ENCODE measurements around the gene WDR4.

DNA sequence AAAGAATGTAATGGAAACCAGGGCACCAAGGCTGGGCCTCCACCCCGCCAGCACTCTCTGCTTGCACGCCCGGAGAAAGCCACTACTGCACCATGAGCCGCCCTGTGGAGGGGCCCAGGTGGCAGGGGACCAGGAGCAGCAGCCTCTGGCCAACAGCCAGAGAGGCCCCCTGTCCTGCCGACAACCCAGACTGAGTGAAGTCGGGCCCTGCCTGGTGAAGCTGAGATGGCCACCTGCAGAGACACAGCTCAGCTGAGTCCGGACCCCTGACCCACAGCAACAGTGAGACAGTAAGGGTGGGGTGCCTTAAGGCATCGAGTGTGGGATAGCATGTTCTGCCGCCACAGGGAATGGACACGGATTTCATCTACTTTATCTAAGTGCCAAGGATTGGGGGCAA, 28.9 kb downstream of the WDR4 start:
- TF ChIP-seq, protein P1, sequence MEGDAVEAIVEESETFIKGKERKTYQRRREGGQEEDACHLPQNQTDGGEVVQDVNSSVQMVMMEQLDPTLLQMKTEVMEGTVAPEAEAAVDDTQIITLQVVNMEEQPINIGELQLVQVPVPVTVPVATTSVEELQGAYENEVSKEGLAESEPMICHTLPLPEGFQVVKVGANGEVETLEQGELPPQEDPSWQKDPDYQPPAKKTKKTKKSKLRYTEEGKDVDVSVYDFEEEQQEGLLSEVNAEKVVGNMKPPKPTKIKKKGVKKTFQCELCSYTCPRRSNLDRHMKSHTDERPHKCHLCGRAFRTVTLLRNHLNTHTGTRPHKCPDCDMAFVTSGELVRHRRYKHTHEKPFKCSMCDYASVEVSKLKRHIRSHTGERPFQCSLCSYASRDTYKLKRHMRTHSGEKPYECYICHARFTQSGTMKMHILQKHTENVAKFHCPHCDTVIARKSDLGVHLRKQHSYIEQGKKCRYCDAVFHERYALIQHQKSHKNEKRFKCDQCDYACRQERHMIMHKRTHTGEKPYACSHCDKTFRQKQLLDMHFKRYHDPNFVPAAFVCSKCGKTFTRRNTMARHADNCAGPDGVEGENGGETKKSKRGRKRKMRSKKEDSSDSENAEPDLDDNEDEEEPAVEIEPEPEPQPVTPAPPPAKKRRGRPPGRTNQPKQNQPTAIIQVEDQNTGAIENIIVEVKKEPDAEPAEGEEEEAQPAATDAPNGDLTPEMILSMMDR (conservative IDR thresholded peaks at IDR 0.05; ENCODE audit: low read depth, low read length), result no peak
- TF ChIP-seq EZH2 (IDR thresholded peaks at IDR 0.05; ENCODE audit: low read length, unreplicated experiment), result no peak
- TF ChIP-seq EZH2phosphoT487 (IDR thresholded peaks at IDR 0.05; ENCODE audit: borderline replicate concordance, low read length), result no peak

All from PC-3 (cell line).